C4-2B (cell line): ENCODE results near the gene MAPRE2.
A peak's percentile ranks its signal among the peaks of the same experiment; 100 is the strongest.

Experiments used
- CTCF ChIP-seq: fragments of 450-650 bp; conservative IDR thresholded peaks from 2 replicates; pipeline ENCODE4 v1.5.1; 2017; ENCODE audit warnings: mild to moderate bottlenecking
- ZFX ChIP-seq: fragments of 450-650 bp; IDR thresholded peaks from 2 replicates; pipeline ENCODE4 v1.6.1; 2017

- TF ChIP-seq CTCF (peak; percentile 80), ZFX (no peak)
Measured at GRCh38 chr18:35143622-35144596, 102.7 kb downstream of the MAPRE2 start.
